IMR-90 (cell line): ENCODE data around the gene PIP4K2A. TPM values are rescaled to one million over a fixed set of nuclear protein-coding genes. Genes with fewer than 3 reads are reported as not detected.
A peak's percentile ranks its signal among the peaks of the same experiment; 100 is the strongest.

ENCODE experiments used
- ATAC-seq: fragments of 200-7000 bp; cut with Tn5 transposase; 2 replicates; pipeline ENCODE4 v1.9.1; 2020; ENCODE audit warnings: low read depth, mild to moderate bottlenecking, moderate library complexity
- BruUV-seq: library from RNA; stranded (reverse); fragments of 400-500 nt; replicated peaks from 2 replicates; lab custom pipeline; 2021; lab: Mats Ljungman, UMichigan
- CTCF ChIA-PET: fragments of 300-600 bp; formaldehyde crosslinking; extraction: SDS; loops from one replicate; lab custom pipeline; 2021; ENCODE audit warnings: antibody characterized with exemption; lab: Yijun Ruan, JAX
- POLR2A ChIA-PET: fragments of 300-600 bp; sonication (Branson Sonifier 250); formaldehyde crosslinking; loops from one replicate; lab custom pipeline; 2022; ENCODE audit warnings: antibody characterized with exemption; ENCODE audit not compliant: unreplicated experiment; lab: Charles Lee
- DNase-seq: peaks from one replicate; pipeline ENCODE4 v3.0.0; 2013
- H2AFZ ChIP-seq: replicated peaks from 2 replicates; pipeline ENCODE3; 2013; ENCODE audit warnings: low read length, mild to moderate bottlenecking; ENCODE audit not compliant: poor library complexity
- H2AK5ac ChIP-seq: 2 replicates; pipeline ENCODE4 v1.6.1; 2013; ENCODE audit warnings: low read depth, low read length, inconsistent platforms
- H2AK9ac ChIP-seq: replicated peaks from 2 replicates; pipeline ENCODE3; 2013; ENCODE audit warnings: mild to moderate bottlenecking, low read depth, low read length, moderate library complexity; ENCODE audit not compliant: poor library complexity
- H2BK120ac ChIP-seq: 2 replicates; pipeline ENCODE4 v1.6.1; 2013; ENCODE audit warnings: low read depth, low read length, inconsistent platforms
- H2BK15ac ChIP-seq: 3 replicates; pipeline ENCODE4 v1.6.1; 2013; ENCODE audit warnings: low read depth, low read length, inconsistent platforms
- H2BK20ac ChIP-seq: 2 replicates; pipeline ENCODE4 v1.6.1; 2013; ENCODE audit warnings: low read depth, mild to moderate bottlenecking, inconsistent platforms, low read length, moderate library complexity
- H2BK5ac ChIP-seq: 2 replicates; pipeline ENCODE4 v1.6.1; 2013; ENCODE audit warnings: mild to moderate bottlenecking, low read depth, low read length, inconsistent platforms; ENCODE audit not compliant: poor library complexity, severe bottlenecking
- H3K14ac ChIP-seq: replicated peaks from 2 replicates; pipeline ENCODE4 v1.6.1; 2013; ENCODE audit warnings: low read depth, low read length, inconsistent platforms
- H3K18ac ChIP-seq: 2 replicates; pipeline ENCODE4 v1.6.1; 2013; ENCODE audit warnings: low read depth, low read length, control low read depth
- H3K23ac ChIP-seq: 2 replicates; pipeline ENCODE4 v1.6.1; 2013; ENCODE audit warnings: low read depth, low read length, inconsistent platforms
- H3K27ac ChIP-seq: 2 replicates; pipeline ENCODE4 v1.5.1; 2013; ENCODE audit warnings: mild to moderate bottlenecking, control low read depth, low read length; ENCODE audit not compliant: insufficient read depth
- H3K27me3 ChIP-seq: 2 replicates; pipeline ENCODE4 v1.6.1; 2013; ENCODE audit warnings: low read length; ENCODE audit not compliant: control insufficient read depth, insufficient read depth
- H3K36me3 ChIP-seq: 2 replicates; pipeline ENCODE4 v1.6.1; 2013; ENCODE audit warnings: low read length, mixed read lengths; ENCODE audit not compliant: control insufficient read depth, insufficient read depth
- H3K4ac ChIP-seq: 2 replicates; pipeline ENCODE4 v1.6.1; 2013; ENCODE audit warnings: low read depth, low read length, inconsistent platforms
- H3K4me1 ChIP-seq: 2 replicates; pipeline ENCODE4 v1.6.1; 2013; ENCODE audit warnings: low read length, mixed read lengths; ENCODE audit not compliant: control insufficient read depth, insufficient read depth
- H3K4me2 ChIP-seq: 2 replicates; pipeline ENCODE4 v1.6.1; 2013; ENCODE audit warnings: low read depth, mild to moderate bottlenecking, control low read depth, low read length, moderate library complexity
- H3K4me3 ChIP-seq: 2 replicates; pipeline ENCODE4 v1.5.1; 2013; ENCODE audit warnings: low read depth, mild to moderate bottlenecking, control low read depth, low read length, moderate library complexity; ENCODE audit not compliant: insufficient read depth
- H3K56ac ChIP-seq: 2 replicates; pipeline ENCODE4 v1.6.1; 2013; ENCODE audit warnings: low read length, inconsistent platforms; ENCODE audit not compliant: insufficient read depth; ENCODE audit errors: extremely low read depth
- H3K79me1 ChIP-seq, 2 experiments: 2 replicates each; pipeline ENCODE4 v1.6.1; 2013; ENCODE audit warnings: low read length in 2 of 2, inconsistent platforms in 1 of 2, low read depth in 1 of 2
- H3K9ac ChIP-seq: 2 replicates; pipeline ENCODE4 v1.6.1; 2013; ENCODE audit warnings: low read depth, low read length, control low read depth
- H3K9me1 ChIP-seq: 2 replicates; pipeline ENCODE4 v1.6.1; 2013; ENCODE audit warnings: low read length, inconsistent platforms; ENCODE audit not compliant: insufficient read depth
- H3K9me3 ChIP-seq: 2 replicates; pipeline ENCODE4 v1.6.1; 2013; ENCODE audit warnings: low read length; ENCODE audit not compliant: control insufficient read depth, insufficient read depth
- H4K20me1 ChIP-seq: 2 replicates; pipeline ENCODE4 v1.6.1; 2013; ENCODE audit warnings: low read length, inconsistent platforms; ENCODE audit not compliant: insufficient read depth
- H4K5ac ChIP-seq: 2 replicates; pipeline ENCODE4 v1.6.1; 2013; ENCODE audit warnings: mild to moderate bottlenecking, low read depth, low read length, control low read depth
- H4K8ac ChIP-seq, 2 experiments: 2 replicates each; pipeline ENCODE4 v1.6.1; 2013; ENCODE audit warnings: low read depth in 2 of 2, low read length in 2 of 2, control low read depth in 1 of 2, inconsistent platforms in 1 of 2
- H4K91ac ChIP-seq: 2 replicates; pipeline ENCODE4 v1.6.1; 2013; ENCODE audit warnings: low read depth, low read length, inconsistent platforms; ENCODE audit not compliant: insufficient read depth
- MAFK ChIP-seq: IDR thresholded peaks from 2 replicates; pipeline ENCODE4 v1.6.1; 2012; ENCODE audit warnings: low read depth, low read length, improper control_type of control experiment
- MAZ ChIP-seq: IDR thresholded peaks from 2 replicates; pipeline ENCODE4 v1.6.1; 2012; ENCODE audit warnings: low read depth, mild to moderate bottlenecking, low read length, improper control_type of control experiment, moderate library complexity, borderline replicate concordance
- WGBS, 2 experiments: methylation state at CpG; one replicate each; pipeline versions ENCODE4 v1.1.5 to v1.1.7; 2013; ENCODE audit warnings: missing lambda C conversion rate in 2 of 2; ENCODE audit not compliant: insufficient read length in 1 of 2; ENCODE audit errors: extremely low coverage in 2 of 2; 5-methylcytosine and 5-hydroxymethylcytosine counted together
- dilution Hi-C: fragments of 300-500 bp; cut with HindIII; formaldehyde crosslinking; loops from one replicate; pipeline ENCODE4 v1.14.3; 2018; ENCODE audit warnings: low sequenced_read_pairs; ENCODE audit not compliant: unreplicated experiment
- in situ Hi-C: fragments of 300-500 bp; cut with MboI; formaldehyde crosslinking; loops from 3 replicates; pipeline ENCODE4 v1.14.3; 2019; ENCODE audit warnings: low sequenced_read_pairs, inconsistent platforms, mixed read lengths
- intact Hi-C: fragments of 100-400 bp; cut with micrococcal nuclease; formaldehyde crosslinking; loops from 2 replicates; pipeline ENCODE4 v1.10.0; 2022
- polyA plus RNA-seq, 3 experiments: library from polyadenylated mRNA; depleted of rRNA; stranded (reverse); fragments of >200 nt; gene quantifications; 2 replicates each; pipeline ENCODE4 v1.2.3, GENCODE V29; 2012; ENCODE audit warnings: low replicate concordance in 1 of 3
- total RNA-seq: library from RNA; depleted of rRNA; stranded (reverse); fragments of >200 nt; gene quantifications from 2 replicates; pipeline ENCODE4 v1.2.3, GENCODE V29; 2012
- TF ChIP-seq, protein P1 (sequence below): fragments of 150-350 bp; IDR thresholded peaks from 2 replicates; pipeline ENCODE4 v1.6.1; 2016; ENCODE audit warnings: low read depth, mild to moderate bottlenecking, low read length, moderate library complexity, borderline replicate concordance

Gene PIP4K2A
- total and polyA plus RNA-seq, 2 of the 4 experiments (the other 2 are of a cell fraction) = 9.8 to 18.1 TPM

DNA sequence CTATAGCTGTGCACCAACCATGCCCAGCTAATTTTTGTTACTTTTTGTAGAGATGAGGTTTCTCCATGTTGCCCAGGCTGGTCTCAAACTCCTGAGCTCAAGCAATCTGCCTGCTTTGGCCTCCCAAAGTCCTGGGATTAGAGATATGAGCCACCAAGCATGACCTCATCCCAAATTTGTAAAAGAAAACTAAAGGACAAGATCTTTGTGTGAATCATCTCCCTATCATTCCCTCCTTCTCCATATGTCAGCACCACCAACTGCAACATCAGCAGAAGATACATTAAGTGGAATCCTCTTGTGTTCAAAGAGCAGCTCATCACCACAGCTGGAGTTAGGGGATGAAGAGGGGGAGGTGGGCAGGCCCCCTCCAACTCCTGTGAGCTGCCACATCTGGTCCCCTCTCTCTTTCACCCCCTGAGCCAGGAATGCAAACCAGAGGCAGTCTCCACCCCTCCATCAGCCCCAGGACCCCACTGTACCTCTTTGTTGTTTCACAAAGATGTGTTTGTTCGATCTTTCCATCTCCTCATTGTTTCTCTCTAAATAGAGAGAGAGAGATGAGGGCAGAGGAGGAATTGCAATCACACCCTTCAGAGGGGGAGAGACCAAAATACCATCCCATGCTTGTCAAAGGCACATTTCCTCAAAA, 47.3 kb upstream of the PIP4K2A start:
- H3K4ac ChIP-seq = no peak overlapping the region
- H3K18ac ChIP-seq = no peak overlapping the region
- no peak overlapping the region for H2BK5ac ChIP-seq
- no TSS peak for BruUV-seq
- intact Hi-C loops = no loop called here
- no peaks in the 10 kb centered on the region for H3K27me3 ChIP-seq
- H3K4me1 ChIP-seq = no peaks in the 10 kb centered on the region
- no peaks in the 10 kb centered on the region for H4K20me1 ChIP-seq
- DNase-seq (peak; percentile 6), ATAC-seq (no peak)
- H4K8ac ChIP-seq = no peak overlapping the region
- WGBS, 2 experiments = no CpG with 5 or more reads among the region's 1 CpG
- no peak overlapping the region for H2BK120ac ChIP-seq
- no peak overlapping the region for H3K4me3 ChIP-seq
- no peak overlapping the region for H4K91ac ChIP-seq
- CTCF ChIA-PET = no interaction called here
- dilution Hi-C loops = no loop called here
- no peak overlapping the region for H4K5ac ChIP-seq
- no peaks in the 10 kb centered on the region for H3K9me3 ChIP-seq
- TF ChIP-seq, protein P1, sequence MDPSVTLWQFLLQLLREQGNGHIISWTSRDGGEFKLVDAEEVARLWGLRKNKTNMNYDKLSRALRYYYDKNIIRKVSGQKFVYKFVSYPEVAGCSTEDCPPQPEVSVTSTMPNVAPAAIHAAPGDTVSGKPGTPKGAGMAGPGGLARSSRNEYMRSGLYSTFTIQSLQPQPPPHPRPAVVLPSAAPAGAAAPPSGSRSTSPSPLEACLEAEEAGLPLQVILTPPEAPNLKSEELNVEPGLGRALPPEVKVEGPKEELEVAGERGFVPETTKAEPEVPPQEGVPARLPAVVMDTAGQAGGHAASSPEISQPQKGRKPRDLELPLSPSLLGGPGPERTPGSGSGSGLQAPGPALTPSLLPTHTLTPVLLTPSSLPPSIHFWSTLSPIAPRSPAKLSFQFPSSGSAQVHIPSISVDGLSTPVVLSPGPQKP = no peak
- TF ChIP-seq MAFK (peak; percentile 19; the same call in 1 of the 2 replicates), MAZ (no peak)
- POLR2A ChIA-PET = no interaction called here
- H3K14ac ChIP-seq = no peak overlapping the region
- H2BK15ac ChIP-seq = no peak overlapping the region
- H2AFZ ChIP-seq = no peak overlapping the region
- in situ Hi-C loops = no loop called here
- no peak overlapping the region for H3K56ac ChIP-seq
- H3K36me3 ChIP-seq = no peaks in the 10 kb centered on the region
- no peak overlapping the region for H2AK9ac ChIP-seq
- no peaks in the 10 kb centered on the region for H3K79me1 ChIP-seq
- no peak overlapping the region for H2AK5ac ChIP-seq
- no peaks in the 10 kb centered on the region for H3K9me1 ChIP-seq
- H3K9ac ChIP-seq = no peak overlapping the region
- no peak overlapping the region for H3K4me2 ChIP-seq
- H3K27ac ChIP-seq = no peak overlapping the region
- H2BK20ac ChIP-seq = no peak overlapping the region
- no peak overlapping the region for H3K23ac ChIP-seq
